Small intestine (tissue), 7 donors: ENCODE data around the gene FAR2. TPM values are rescaled to one million over a fixed set of nuclear protein-coding genes. Genes with fewer than 3 reads are reported as not detected.
"Not testable (repeated sequence)": the region's sequence is repeated elsewhere in the genome, so short reads cannot be mapped to it uniquely, and the experiment has no call there.

ENCODE experiments used
- DNase-seq, 2 donors: peaks; one replicate each; pipeline versions ENCODE4 v3.0.0 to v3.0.0-alpha.2; 2013
- FAIRE-seq: peaks from 2 replicates; lab custom pipeline; 2012; peaks lifted over from hg19 to GRCh38; lab: Jason Lieb, UNC
- H3K27ac ChIP-seq, 3 donors: one replicate each; pipeline ENCODE4 v1.5.1; 2013; ENCODE audit warnings: low read length in 2 of 3, mild to moderate bottlenecking in 2 of 3, control low read depth in 1 of 3, inconsistent platforms in 1 of 3, low read depth in 1 of 3, moderate library complexity in 1 of 3
- H3K27me3 ChIP-seq, 3 donors: one replicate each; pipeline ENCODE4 v1.6.1; 2013; ENCODE audit warnings: low read length in 3 of 3, inconsistent platforms in 1 of 3; ENCODE audit not compliant: control insufficient read depth in 3 of 3, insufficient read depth in 3 of 3
- H3K36me3 ChIP-seq, 3 donors: one replicate each; pipeline ENCODE4 v1.6.1; 2013; ENCODE audit warnings: low read length in 3 of 3, inconsistent platforms in 1 of 3, low read depth in 1 of 3, mild to moderate bottlenecking in 1 of 3, moderate library complexity in 1 of 3; ENCODE audit not compliant: control insufficient read depth in 3 of 3, insufficient read depth in 2 of 3
- H3K4me1 ChIP-seq, 3 donors: one replicate each; pipeline ENCODE4 v1.6.1; 2013; ENCODE audit warnings: low read length in 2 of 3, inconsistent platforms in 1 of 3, low read depth in 1 of 3, mild to moderate bottlenecking in 1 of 3, moderate library complexity in 1 of 3; ENCODE audit not compliant: control insufficient read depth in 3 of 3, insufficient read depth in 2 of 3
- H3K4me3 ChIP-seq, 3 donors: one replicate each; pipeline ENCODE4 v1.5.1; 2013; ENCODE audit warnings: low read length in 3 of 3, control low read depth in 1 of 3, inconsistent platforms in 1 of 3, low read depth in 1 of 3, mild to moderate bottlenecking in 1 of 3, moderate library complexity in 1 of 3
- H3K9me3 ChIP-seq, 2 donors: one replicate each; pipeline ENCODE4 v1.6.1; 2013; ENCODE audit warnings: low read depth in 1 of 2, low read length in 1 of 2; ENCODE audit not compliant: control insufficient read depth in 2 of 2, insufficient read depth in 1 of 2
- WGBS, 3 donors: extraction: QIAGEN DNeasy Blood & Tissue Kit; methylation state at CpG; one replicate each; pipeline ENCODE4 v1.1.7; 2013; 5-methylcytosine and 5-hydroxymethylcytosine counted together
- polyA plus RNA-seq, 4 donors: library from polyadenylated mRNA; stranded (reverse) in 3 of 4; unstranded in 1 of 4; fragments of 200-250 nt in 3 of 4; fragments of 120-200 nt in 1 of 4; gene quantifications; one replicate each; pipeline versions ENCODE4 v1.2.1 to v1.2.3, GENCODE V29; 2013
- donor health status: healthy with polysubstance abuse.
- donor health status: control.
- donor health status: control.
- donor health status: Bipolar disorder and iron deficiency.
- donor health status: healthy.

The FAR2 gene
- polyA plus RNA-seq, 4 donors = 9.7 to 25.8 (median 20.4) TPM

GRCh38 chr12:29169978-29170377, 20.9 kb downstream of the FAR2 start:
- FAIRE-seq, H3K4me3 ChIP-seq, DNase-seq, H3K27me3 ChIP-seq: not testable (repeated sequence)
- Histone ChIP-seq H3K27ac (peak overlapping the region in 1 of 3 donors; percentile 0), H3K4me1 (peaks cover 9 to 45% (median 9%) of the 10 kb centered on the region in 3 donors), H3K9me3 (peaks cover 0 to 23% of the 10 kb centered on the region in 2 donors), H3K36me3 (peaks cover 2 to 12% (median 4%) of the 10 kb centered on the region in 3 donors)
- 3 to 32% (median 17%) methylated on average over 2 of the region's 2 CpGs for WGBS, 3 donors

DNA sequence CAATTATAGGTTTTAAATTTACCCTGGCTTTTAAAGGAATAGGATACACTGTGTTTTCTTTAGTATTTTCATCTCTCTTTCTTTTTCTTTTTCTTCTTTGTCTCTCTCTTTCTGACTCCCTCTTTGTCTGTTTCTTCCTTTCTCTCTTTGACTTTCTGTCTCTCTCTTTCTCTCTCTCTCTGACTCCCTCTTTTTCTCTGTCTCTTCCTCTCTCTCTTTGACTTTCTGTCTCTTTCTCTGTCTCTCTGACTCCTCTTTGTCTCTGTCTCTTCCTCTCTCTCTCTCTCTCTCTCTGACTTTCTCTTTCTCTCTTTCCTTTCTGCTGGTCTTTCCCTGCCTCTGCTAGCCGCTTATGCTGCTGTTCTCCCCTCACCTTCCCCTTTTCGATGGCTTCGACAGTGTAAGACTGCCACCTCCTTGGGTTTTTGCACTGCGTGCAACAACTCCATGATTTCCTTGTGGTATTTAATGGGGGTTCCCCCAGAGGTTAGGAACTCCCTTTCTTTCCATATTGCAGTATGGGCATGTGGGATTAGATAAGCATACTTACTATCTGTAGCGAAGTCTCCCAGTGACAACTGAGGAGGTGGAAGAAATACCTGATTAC, 21.5 kb downstream of the FAR2 start:
- H3K27me3 ChIP-seq, H3K27ac ChIP-seq, FAIRE-seq, H3K4me3 ChIP-seq, DNase-seq: not testable (repeated sequence)
- 85 to 93% (median 91%) methylated on average over 5 of the region's 5 CpGs for WGBS, 3 donors
- H3K36me3 ChIP-seq = peaks cover 2 to 12% (median 4%) of the 10 kb centered on the region in 3 donors
- H3K4me1 ChIP-seq = peaks cover 9 to 39% (median 9%) of the 10 kb centered on the region in 3 donors
- peaks cover 0 to 29% of the 10 kb centered on the region in 2 donors for H3K9me3 ChIP-seq

DNA sequence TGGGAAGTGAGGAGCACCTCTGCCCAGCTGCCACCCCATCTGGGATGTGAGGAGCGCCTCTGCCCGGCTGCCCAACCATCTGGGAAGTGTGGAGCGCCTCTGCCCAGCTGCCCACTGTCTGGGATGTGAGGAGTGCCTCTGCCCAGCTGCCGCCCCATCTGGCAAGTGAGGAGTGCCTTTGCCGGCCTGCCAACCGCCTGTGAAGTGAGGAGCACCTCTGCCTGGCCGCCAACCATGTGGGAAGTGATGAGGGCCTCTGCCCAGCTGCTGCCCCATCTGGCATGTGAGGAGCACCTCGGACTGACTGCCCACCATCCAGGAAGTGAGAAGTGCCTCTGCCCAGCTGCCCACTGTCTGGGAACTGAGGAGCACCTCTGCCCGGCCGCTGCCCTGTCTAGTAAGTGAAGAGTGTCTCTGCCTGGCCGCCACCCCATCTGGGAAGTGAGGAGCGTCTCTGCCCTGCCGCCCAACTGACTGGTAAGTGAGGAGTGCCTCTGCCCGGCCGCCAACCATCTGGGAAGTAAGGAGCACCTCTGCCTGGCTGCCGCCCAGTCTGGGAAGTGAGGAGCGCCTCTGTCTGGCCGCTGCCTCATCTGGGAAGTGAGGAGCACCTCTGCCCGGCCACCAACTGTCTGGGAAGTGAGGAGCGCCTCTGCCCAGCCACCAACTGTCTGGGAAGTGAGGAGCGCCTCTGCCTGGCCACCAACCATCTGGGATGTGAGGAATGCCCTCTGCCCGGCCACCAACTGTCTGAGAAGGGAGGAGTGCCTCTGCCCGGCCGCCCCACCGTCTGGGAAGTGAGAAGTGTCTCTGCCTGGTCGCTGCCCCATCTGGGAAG, 22.6 kb downstream of the FAR2 start:
- peaks cover 2 to 12% (median 4%) of the 10 kb centered on the region in 3 donors for H3K36me3 ChIP-seq
- FAIRE-seq = no peak
- WGBS, 3 donors = 88 to 91% (median 88%) methylated on average over 22 to 26 of the region's 26 CpGs

GRCh38 chr12:29176941-29177340, 27.9 kb downstream of the FAR2 start:
- FAIRE-seq = no peak
- no peak for DNase-seq
- H3K4me3 ChIP-seq = no peak overlapping the region
- peaks cover 0 to 3% (median 0%) of the 10 kb centered on the region in 3 donors for H3K36me3 ChIP-seq
- 58 to 89% (median 75%) methylated on average over 6 of the region's 6 CpGs for WGBS, 3 donors
- no peak overlapping the region for H3K27ac ChIP-seq
- H3K4me1 ChIP-seq = no peaks in the 10 kb centered on the region
- H3K27me3 ChIP-seq = no peaks in the 10 kb centered on the region
- H3K9me3 ChIP-seq = peaks cover 0 to 16% of the 10 kb centered on the region in 2 donors

More for the DNA sequence above, 22.6 kb downstream of the FAR2 start:
- H3K27ac ChIP-seq = no peak overlapping the region
- peaks cover 0 to 31% of the 10 kb centered on the region in 2 donors for H3K9me3 ChIP-seq
- H3K4me3 ChIP-seq = no peak overlapping the region
- DNase-seq = no peak
- peaks cover 3 to 29% (median 4%) of the 10 kb centered on the region in 3 donors for H3K4me1 ChIP-seq
- H3K27me3 ChIP-seq = no peaks in the 10 kb centered on the region

DNA sequence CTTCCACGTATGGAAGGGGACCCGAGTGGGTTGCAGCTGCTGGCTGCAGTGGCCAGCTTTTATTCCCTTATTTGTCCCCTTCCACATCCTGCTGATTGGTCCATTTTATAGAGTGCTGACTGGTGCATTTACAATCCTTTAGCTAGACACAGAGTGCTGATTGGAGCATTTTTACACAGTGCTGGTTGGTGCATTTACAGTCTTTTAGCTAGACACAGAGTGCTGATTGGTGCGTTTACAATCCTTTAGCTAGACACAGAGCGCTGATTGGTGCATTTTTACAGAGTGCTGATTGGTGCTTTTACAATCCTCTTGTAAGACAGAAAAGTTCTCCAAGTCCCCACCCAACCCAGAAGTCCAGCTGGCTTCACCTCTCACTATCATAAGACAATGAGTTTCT, 33.2 kb downstream of the FAR2 start:
- not testable (repeated sequence) for H3K36me3 ChIP-seq, H3K9me3 ChIP-seq, H3K27ac ChIP-seq, H3K27me3 ChIP-seq, FAIRE-seq, H3K4me3 ChIP-seq, H3K4me1 ChIP-seq, DNase-seq
- WGBS, 3 donors = 95 to 100% (median 96%) methylated on average over 4 of the region's 4 CpGs

- WGBS, 3 donors = 64 to 90% (median 74%) methylated on average over 2 of the region's 2 CpGs
- Histone ChIP-seq H3K36me3 (no peaks in the 10 kb centered on the region), H3K27ac (no peak overlapping the region), H3K9me3 (no peaks in the 10 kb centered on the region), H3K4me1 (peaks cover 0 to 14% (median 4%) of the 10 kb centered on the region in 3 donors), H3K27me3 (no peaks in the 10 kb centered on the region), H3K4me3 (no peak overlapping the region)
- FAIRE-seq (no peak), DNase-seq (no peak)
Observed at GRCh38 chr12:29187756-29188155, 38.7 kb downstream of the FAR2 start.

DNA sequence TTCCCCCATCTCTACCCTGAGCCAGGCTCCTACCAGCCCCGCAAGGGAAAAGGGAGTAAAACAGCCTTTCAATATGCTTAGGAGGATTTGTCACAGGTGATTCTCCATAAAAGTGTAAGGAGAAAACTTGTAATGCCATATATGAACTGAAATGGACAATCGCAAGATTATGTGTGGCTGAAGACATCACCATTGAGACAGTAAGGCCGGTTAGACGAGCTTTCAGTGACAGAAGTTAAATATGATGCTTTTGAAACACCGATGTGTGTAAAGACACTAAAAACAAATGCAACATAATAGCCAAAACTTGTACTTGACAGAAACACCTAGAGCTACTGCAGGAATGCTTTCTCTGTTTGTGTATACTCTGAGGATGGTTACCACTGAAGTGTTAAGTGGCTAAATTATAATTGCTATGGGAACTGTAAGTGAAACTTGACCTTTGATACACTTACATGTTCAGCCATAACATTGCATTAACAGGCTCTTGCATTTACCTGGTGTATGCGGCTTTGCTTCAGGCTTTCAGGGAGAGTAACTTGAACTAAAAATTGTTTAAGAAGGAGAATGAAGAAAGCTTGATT, 42.3 kb downstream of the FAR2 start:
- H3K27me3 ChIP-seq = no peaks in the 10 kb centered on the region
- no peak overlapping the region for H3K4me3 ChIP-seq
- 20 to 66% (median 53%) methylated on average over 6 of the region's 6 CpGs for WGBS, 3 donors
- FAIRE-seq = no peak
- peak overlapping the region in 1 of 3 donors; percentile 42 for H3K27ac ChIP-seq
- peaks cover 0 to 14% (median 4%) of the 10 kb centered on the region in 3 donors for H3K4me1 ChIP-seq
- DNase-seq = peak; percentile 65 to 70
- H3K36me3 ChIP-seq = no peaks in the 10 kb centered on the region
- H3K9me3 ChIP-seq = no peaks in the 10 kb centered on the region

DNA sequence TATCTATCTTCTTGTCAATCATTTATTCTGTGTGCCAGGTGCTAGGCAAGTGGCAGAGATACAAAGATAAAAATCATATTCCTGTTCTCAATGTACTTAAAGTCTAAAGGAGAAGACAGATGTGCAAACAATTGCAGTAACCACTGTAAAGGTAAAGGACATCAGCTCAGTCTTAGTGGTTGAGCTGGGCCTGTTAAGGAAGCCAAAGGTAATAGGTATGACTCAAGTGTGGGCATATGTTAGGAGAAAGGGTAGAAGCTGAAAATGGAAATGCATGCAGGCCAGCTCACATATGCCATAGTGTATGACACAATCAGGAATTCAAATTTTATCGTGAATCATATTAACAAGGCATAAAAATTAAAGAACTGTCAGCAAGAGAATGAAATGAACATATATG, 49.8 kb downstream of the FAR2 start:
- no peaks in the 10 kb centered on the region for H3K4me1 ChIP-seq
- H3K9me3 ChIP-seq = peaks cover 0 to 5% of the 10 kb centered on the region in 2 donors
- no peak overlapping the region for H3K4me3 ChIP-seq
- FAIRE-seq = no peak
- 90 to 93% (median 90%) methylated on average over 1 of the region's 1 CpG for WGBS, 3 donors
- no peaks in the 10 kb centered on the region for H3K36me3 ChIP-seq
- DNase-seq = no peak
- H3K27ac ChIP-seq = no peak overlapping the region
- H3K27me3 ChIP-seq = no peaks in the 10 kb centered on the region
